ENCODE measurements around the gene FAM43B. TPM values are rescaled to one million over a fixed set of nuclear protein-coding genes. Genes with fewer than 3 reads are reported as not detected.

The FAM43B gene
- total RNA-seq, 4 donors from 2014 or later = 0.09 to 0.10 TPM; not detected in 2

GRCh38 chr1:20587661-20588053 is 35.3 kb downstream of the FAM43B start:
- TF ChIP-seq POLR2A (IDR thresholded peaks at IDR 0.05) (no peak), CTCF (IDR thresholded peaks at IDR 0.05 in 4 of 5, conservative IDR thresholded peaks at IDR 0.05 in 1 of 5) (no peak)
- Histone ChIP-seq H3K9me3 (no peaks in the 10 kb centered on the region), H3K27me3 (peaks cover 19 to 27% (median 20%) of the 10 kb centered on the region in 3 donors), H3K4me1 (peaks cover 0 to 3% of the 10 kb centered on the region in 2 donors), H3K27ac (peak overlapping the region in 1 of 4 donors; percentile 22), H3K36me3 (no peaks in the 10 kb centered on the region), H3K4me3 (no peak overlapping the region)
- in situ Hi-C loops (cut with MboI; ENCODE audit: low sequenced_read_pairs in 4 of 4) = no loop called here
- peak; percentile 53 to 56 for ATAC-seq
- DNase-seq = peak in 1 of 2 donors; percentile 50
- intact Hi-C loops (cut with DNase I; ENCODE audit: low total_unique reads) = no loop called here

GRCh38 chr1:20588634-20589225 is 36.4 kb downstream of the FAM43B start, which contains the start of gene CDA:
Gene CDA, plus strand, starts transcription at chr1:20589097. Its CDS starts 33 bp downstream, at chr1:20589130.
- Histone ChIP-seq H3K9me3 (no peaks in the 10 kb centered on the region), H3K27ac (peak within 1 kb of the TSS; percentile 33 to 69 (median 64)), H3K36me3 (no peaks in the 10 kb centered on the region), H3K27me3 (peaks cover 19 to 27% (median 20%) of the 10 kb centered on the region in 3 donors), H3K4me1 (peaks cover 0 to 3% of the 10 kb centered on the region in 2 donors), H3K4me3 (peak within 1 kb of the TSS in 3 of 4 donors; percentile 15 to 38 (median 25))
- intact Hi-C loops (cut with DNase I; ENCODE audit: low total_unique reads) = no loop called here
- TF ChIP-seq POLR2A (IDR thresholded peaks at IDR 0.05) = no peak
- TF ChIP-seq CTCF (IDR thresholded peaks at IDR 0.05 in 4 of 5, conservative IDR thresholded peaks at IDR 0.05 in 1 of 5) = no peak
- ATAC-seq = no peak
- DNase-seq = no peak
- in situ Hi-C loops (cut with MboI; ENCODE audit: low sequenced_read_pairs in 4 of 4) = no loop called here

GRCh38 chr1:20589331-20590278 is 37.2 kb downstream of the FAM43B start:
- Histone ChIP-seq H3K27me3 (peaks cover 19 to 27% (median 20%) of the 10 kb centered on the region in 3 donors), H3K9me3 (no peaks in the 10 kb centered on the region), H3K27ac (peak overlapping the region; percentile 33 to 69 (median 64)), H3K36me3 (no peaks in the 10 kb centered on the region), H3K4me3 (peak overlapping the region in 3 of 4 donors; percentile 15 to 38 (median 25)), H3K4me1 (peaks cover 0 to 3% of the 10 kb centered on the region in 2 donors)
- in situ Hi-C loops (cut with MboI; ENCODE audit: low sequenced_read_pairs in 4 of 4) = no loop called here
- intact Hi-C loops (cut with DNase I; ENCODE audit: low total_unique reads) = no loop called here
- ATAC-seq (peak in 1 of 2 donors; percentile 34), DNase-seq (peak in 1 of 2 donors; percentile 32)
- TF ChIP-seq POLR2A (IDR thresholded peaks at IDR 0.05) (no peak), CTCF (IDR thresholded peaks at IDR 0.05 in 4 of 5, conservative IDR thresholded peaks at IDR 0.05 in 1 of 5) (no peak)

GRCh38 chr1:20590306-20590777 is 38.0 kb downstream of the FAM43B start:
- no peak overlapping the region for H3K4me3 ChIP-seq
- H3K27me3 ChIP-seq = peaks cover 19 to 27% (median 20%) of the 10 kb centered on the region in 3 donors
- H3K4me1 ChIP-seq = peaks cover 0 to 3% of the 10 kb centered on the region in 2 donors
- H3K9me3 ChIP-seq = no peaks in the 10 kb centered on the region
- intact Hi-C loops (cut with DNase I; ENCODE audit: low total_unique reads) = no loop called here
- H3K27ac ChIP-seq = peak overlapping the region; percentile 33 to 69 (median 64)
- in situ Hi-C loops (cut with MboI; ENCODE audit: low sequenced_read_pairs in 4 of 4) = no loop called here
- peak in 1 of 2 donors; percentile 61 for DNase-seq
- TF ChIP-seq POLR2A (IDR thresholded peaks at IDR 0.05) (no peak), CTCF (IDR thresholded peaks at IDR 0.05 in 4 of 5, conservative IDR thresholded peaks at IDR 0.05 in 1 of 5) (no peak)
- ATAC-seq = peak; percentile 55 to 65
- H3K36me3 ChIP-seq = no peaks in the 10 kb centered on the region

Data from gastrocnemius medialis (tissue), 4 donors.